ENCODE data around the gene KIRREL3. TPM values are rescaled to one million over a fixed set of nuclear protein-coding genes. Genes with fewer than 3 reads are reported as not detected.
A peak's percentile ranks its signal among the peaks of the same experiment; 100 is the strongest.

Gene KIRREL3
- total and polyA plus RNA-seq, 4 donors: 0.90 TPM; not detected in 3

GRCh38 chr11:126594921-126595367 is 405.6 kb downstream of the KIRREL3 start:
- Histone ChIP-seq H3K9me3 (ENCODE audit: control insufficient read depth, low read length) (peaks cover 1% of the 10 kb centered on the region), H3K36me3 (ENCODE audit: control insufficient read depth in 1 of 2, insufficient read depth in 2 of 2, low read length in 1 of 2) (no peaks in the 10 kb centered on the region), H3K4me3 (ENCODE audit: low read length in 2 of 2) (no peak overlapping the region), H3K27ac (ENCODE audit: low read depth in 1 of 2, low read length in 2 of 2) (no peak overlapping the region), H3K4me1 (ENCODE audit: control insufficient read depth in 1 of 2, insufficient read depth in 2 of 2, low read length in 2 of 2) (no peaks in the 10 kb centered on the region), H3K27me3 (ENCODE audit: control insufficient read depth in 1 of 2, insufficient read depth in 2 of 2, low read length in 1 of 2) (no peaks in the 10 kb centered on the region)
- peak in 1 of 2 donors; percentile 61 for DNase-seq
- intact Hi-C loops (cut with DNase I): no loop called here
- ATAC-seq (ENCODE audit: low FRiP score): no peak
- 79 to 80% methylated on average over 9 of the region's 9 CpGs for WGBS, 2 donors

DNA sequence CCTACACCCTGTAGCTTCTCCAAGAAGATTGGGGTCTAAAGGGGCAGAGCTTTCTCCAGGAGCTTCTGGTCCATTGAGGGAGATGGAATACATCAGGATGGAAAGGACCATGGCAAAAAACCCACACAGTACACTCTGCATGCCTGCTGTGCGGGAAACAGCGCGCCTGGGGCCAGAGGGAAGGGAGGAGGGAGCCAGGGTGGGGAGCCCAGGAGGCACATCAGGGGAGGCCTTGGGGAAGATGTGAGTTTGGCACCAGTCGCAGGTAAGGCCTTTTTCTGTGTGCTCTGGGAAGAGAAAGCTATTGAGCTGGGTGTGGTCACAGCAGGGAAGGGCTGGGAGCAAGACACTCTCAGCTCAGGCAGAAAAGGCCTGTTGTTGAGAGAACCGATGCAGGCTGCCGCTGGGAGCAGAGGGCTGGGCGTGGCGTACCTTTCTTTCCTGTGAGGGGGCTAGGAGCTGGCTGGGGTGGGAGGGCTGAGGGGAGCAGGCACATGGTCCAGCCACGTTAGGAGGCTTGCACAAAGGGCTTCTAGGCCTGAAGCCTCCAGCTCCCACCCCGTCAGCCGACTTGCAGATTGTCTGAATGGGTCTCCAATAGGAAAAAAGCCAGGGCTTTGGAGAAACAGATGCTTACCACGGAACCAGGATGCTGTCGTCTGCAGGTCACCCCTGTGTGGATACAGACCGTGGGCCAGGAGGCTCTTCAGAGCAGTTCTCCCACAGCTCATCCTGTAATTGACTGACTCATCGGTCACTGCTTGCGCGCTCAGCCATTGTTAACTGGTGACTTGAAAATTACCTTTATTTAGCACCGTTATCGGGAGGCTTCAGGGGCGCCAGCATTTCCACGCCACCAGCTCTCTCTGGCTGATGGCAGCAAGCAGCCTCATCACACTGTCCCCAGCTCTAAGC is 407.8 kb downstream of the KIRREL3 start:
- Histone ChIP-seq H3K9me3 (ENCODE audit: control insufficient read depth, low read length) (no peaks in the 10 kb centered on the region), H3K27me3 (ENCODE audit: control insufficient read depth in 1 of 2, insufficient read depth in 2 of 2, low read length in 1 of 2) (no peaks in the 10 kb centered on the region), H3K4me1 (ENCODE audit: control insufficient read depth in 1 of 2, insufficient read depth in 2 of 2, low read length in 2 of 2) (no peaks in the 10 kb centered on the region), H3K36me3 (ENCODE audit: control insufficient read depth in 1 of 2, insufficient read depth in 2 of 2, low read length in 1 of 2) (no peaks in the 10 kb centered on the region), H3K4me3 (ENCODE audit: low read length in 2 of 2) (no peak overlapping the region), H3K27ac (ENCODE audit: low read depth in 1 of 2, low read length in 2 of 2) (no peak overlapping the region)
- ATAC-seq (ENCODE audit: low FRiP score) (no peak), DNase-seq (peak in 1 of 2 donors; percentile 63)
- whole genome bisulfite sequencing, 2 donors: 84% methylated on average over 21 of the region's 21 CpGs
- intact Hi-C loops (cut with DNase I): no loop called here

DNA sequence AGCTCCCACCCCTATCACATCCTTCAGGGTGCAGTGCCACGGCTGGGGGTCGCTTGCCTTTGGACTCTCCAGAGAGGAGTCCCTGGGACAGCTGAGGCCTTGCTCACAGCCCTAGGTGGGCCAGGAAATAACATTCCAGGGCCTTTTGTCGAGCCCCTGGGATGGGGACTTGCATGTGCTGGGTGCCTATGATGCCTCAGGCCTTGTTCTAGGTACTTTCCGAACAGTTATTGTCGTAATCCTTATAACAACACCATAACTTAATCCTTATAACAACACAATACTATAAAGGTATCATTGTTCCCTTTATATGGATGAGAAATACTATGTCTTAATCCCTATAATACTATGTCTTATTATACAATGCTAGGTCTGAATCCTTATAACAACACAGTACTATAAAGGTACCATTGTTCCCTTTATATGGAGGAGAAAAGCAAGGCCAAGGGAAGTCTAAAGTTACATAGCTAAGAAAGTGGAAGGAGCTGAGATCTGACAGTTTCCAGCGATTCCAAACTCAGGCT is 408.5 kb downstream of the KIRREL3 start:
- Histone ChIP-seq H3K27ac (ENCODE audit: low read depth in 1 of 2, low read length in 2 of 2) (no peak overlapping the region), H3K4me3 (ENCODE audit: low read length in 2 of 2) (no peak overlapping the region), H3K36me3 (ENCODE audit: control insufficient read depth in 1 of 2, insufficient read depth in 2 of 2, low read length in 1 of 2) (no peaks in the 10 kb centered on the region), H3K9me3 (ENCODE audit: control insufficient read depth, low read length) (no peaks in the 10 kb centered on the region), H3K4me1 (ENCODE audit: control insufficient read depth in 1 of 2, insufficient read depth in 2 of 2, low read length in 2 of 2) (no peaks in the 10 kb centered on the region), H3K27me3 (ENCODE audit: control insufficient read depth in 1 of 2, insufficient read depth in 2 of 2, low read length in 1 of 2) (no peaks in the 10 kb centered on the region)
- intact Hi-C loops (cut with DNase I): no loop called here
- DNase-seq (peak in 1 of 2 donors; percentile 48), ATAC-seq (ENCODE audit: low FRiP score) (no peak)
- WGBS, 2 donors: 88 to 89% methylated on average over 6 of the region's 6 CpGs

DNA sequence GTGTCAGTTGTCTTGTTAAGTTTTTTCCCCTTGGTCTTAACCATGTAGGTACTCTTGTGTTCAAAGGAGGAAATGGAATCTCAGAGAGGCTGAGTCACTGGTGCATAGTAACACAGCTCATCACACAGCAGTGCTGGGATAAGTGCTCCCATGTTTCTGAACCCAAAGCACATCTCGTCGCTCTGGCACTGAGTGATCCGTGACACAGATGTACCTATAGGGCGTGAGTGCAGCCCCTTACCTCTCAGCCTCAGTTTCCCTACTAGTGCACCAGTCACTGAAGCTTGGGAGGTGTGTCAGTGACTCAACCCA is 411.1 kb downstream of the KIRREL3 start:
- Histone ChIP-seq H3K4me3 (ENCODE audit: low read length in 2 of 2) (no peak overlapping the region), H3K27me3 (ENCODE audit: control insufficient read depth in 1 of 2, insufficient read depth in 2 of 2, low read length in 1 of 2) (no peaks in the 10 kb centered on the region), H3K4me1 (ENCODE audit: control insufficient read depth in 1 of 2, insufficient read depth in 2 of 2, low read length in 2 of 2) (no peaks in the 10 kb centered on the region), H3K9me3 (ENCODE audit: control insufficient read depth, low read length) (no peaks in the 10 kb centered on the region), H3K36me3 (ENCODE audit: control insufficient read depth in 1 of 2, insufficient read depth in 2 of 2, low read length in 1 of 2) (no peaks in the 10 kb centered on the region), H3K27ac (ENCODE audit: low read depth in 1 of 2, low read length in 2 of 2) (no peak overlapping the region)
- ATAC-seq (ENCODE audit: low FRiP score) (no peak), DNase-seq (no peak)
- intact Hi-C loops (cut with DNase I): no loop called here
- WGBS, 2 donors: 91 to 94% methylated on average over 4 of the region's 4 CpGs

GRCh38 chr11:126588630-126589491 is 411.7 kb downstream of the KIRREL3 start:
- H3K9me3 ChIP-seq (ENCODE audit: control insufficient read depth, low read length): no peaks in the 10 kb centered on the region
- no peak overlapping the region for H3K27ac ChIP-seq (ENCODE audit: low read depth in 1 of 2, low read length in 2 of 2)
- no peaks in the 10 kb centered on the region for H3K27me3 ChIP-seq (ENCODE audit: control insufficient read depth in 1 of 2, insufficient read depth in 2 of 2, low read length in 1 of 2)
- WGBS, 2 donors: 48 to 64% methylated on average over 16 of the region's 16 CpGs
- H3K4me1 ChIP-seq (ENCODE audit: control insufficient read depth in 1 of 2, insufficient read depth in 2 of 2, low read length in 2 of 2): no peaks in the 10 kb centered on the region
- no peak for DNase-seq
- H3K4me3 ChIP-seq (ENCODE audit: low read length in 2 of 2): no peak overlapping the region
- intact Hi-C loops (cut with DNase I): no loop called here
- no peaks in the 10 kb centered on the region for H3K36me3 ChIP-seq (ENCODE audit: control insufficient read depth in 1 of 2, insufficient read depth in 2 of 2, low read length in 1 of 2)
- no peak for ATAC-seq (ENCODE audit: low FRiP score)

- Histone ChIP-seq H3K36me3 (ENCODE audit: control insufficient read depth in 1 of 2, insufficient read depth in 2 of 2, low read length in 1 of 2) (no peaks in the 10 kb centered on the region), H3K4me1 (ENCODE audit: control insufficient read depth in 1 of 2, insufficient read depth in 2 of 2, low read length in 2 of 2) (no peaks in the 10 kb centered on the region), H3K27me3 (ENCODE audit: control insufficient read depth in 1 of 2, insufficient read depth in 2 of 2, low read length in 1 of 2) (no peaks in the 10 kb centered on the region), H3K27ac (ENCODE audit: low read depth in 1 of 2, low read length in 2 of 2) (no peak overlapping the region), H3K9me3 (ENCODE audit: control insufficient read depth, low read length) (no peaks in the 10 kb centered on the region), H3K4me3 (ENCODE audit: low read length in 2 of 2) (no peak overlapping the region)
- DNase-seq (no peak), ATAC-seq (ENCODE audit: low FRiP score) (no peak)
- 48 to 51% methylated on average over 4 of the region's 4 CpGs for WGBS, 2 donors
- intact Hi-C loops (cut with DNase I): no loop called here
Measured at GRCh38 chr11:126587541-126587940, 413.0 kb downstream of the KIRREL3 start.

DNA sequence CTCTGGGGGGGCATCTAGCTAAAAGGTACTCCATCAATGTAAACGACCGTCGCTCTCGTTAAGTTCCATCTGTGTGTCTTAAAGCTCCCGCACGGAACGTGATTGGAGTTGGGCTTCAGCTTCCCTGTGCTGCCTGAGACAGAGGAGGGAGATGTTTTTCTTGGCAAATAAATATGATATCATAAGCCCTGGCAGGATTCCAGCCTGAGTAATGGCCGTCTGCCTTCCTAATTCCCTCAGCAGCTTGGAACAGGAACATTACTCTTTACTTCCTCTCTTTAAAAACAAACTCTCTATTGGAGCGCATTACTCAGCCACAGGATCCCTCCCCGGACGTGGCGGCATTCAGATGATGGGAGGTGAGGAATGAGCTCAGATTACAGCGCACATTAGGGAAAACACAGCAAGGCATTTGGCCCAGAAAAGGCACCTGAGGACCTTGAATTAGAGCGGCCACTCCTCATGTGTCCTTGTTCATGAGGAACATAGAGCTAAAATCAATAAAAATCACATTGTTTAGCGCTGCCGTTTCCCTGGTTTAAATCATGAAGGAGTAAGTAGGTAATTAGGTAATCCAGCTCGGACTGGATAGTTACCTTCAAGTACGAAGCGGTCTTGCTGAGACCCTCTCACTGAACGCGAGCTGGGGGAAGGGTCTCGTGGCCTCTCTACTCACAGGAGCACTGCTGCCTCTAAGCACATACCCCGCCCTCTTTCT is 414.6 kb downstream of the KIRREL3 start:
- WGBS, 2 donors: 6 to 9% methylated on average over 23 of the region's 23 CpGs
- Histone ChIP-seq H3K4me3 (ENCODE audit: low read length in 2 of 2) (no peak overlapping the region), H3K27me3 (ENCODE audit: control insufficient read depth in 1 of 2, insufficient read depth in 2 of 2, low read length in 1 of 2) (no peaks in the 10 kb centered on the region), H3K36me3 (ENCODE audit: control insufficient read depth in 1 of 2, insufficient read depth in 2 of 2, low read length in 1 of 2) (no peaks in the 10 kb centered on the region), H3K4me1 (ENCODE audit: control insufficient read depth in 1 of 2, insufficient read depth in 2 of 2, low read length in 2 of 2) (no peaks in the 10 kb centered on the region), H3K9me3 (ENCODE audit: control insufficient read depth, low read length) (no peaks in the 10 kb centered on the region), H3K27ac (ENCODE audit: low read depth in 1 of 2, low read length in 2 of 2) (no peak overlapping the region)
- ATAC-seq (ENCODE audit: low FRiP score) (peak; percentile 75), DNase-seq (peak in 1 of 2 donors; percentile 72)
- intact Hi-C loops (cut with DNase I): no loop called here

DNA sequence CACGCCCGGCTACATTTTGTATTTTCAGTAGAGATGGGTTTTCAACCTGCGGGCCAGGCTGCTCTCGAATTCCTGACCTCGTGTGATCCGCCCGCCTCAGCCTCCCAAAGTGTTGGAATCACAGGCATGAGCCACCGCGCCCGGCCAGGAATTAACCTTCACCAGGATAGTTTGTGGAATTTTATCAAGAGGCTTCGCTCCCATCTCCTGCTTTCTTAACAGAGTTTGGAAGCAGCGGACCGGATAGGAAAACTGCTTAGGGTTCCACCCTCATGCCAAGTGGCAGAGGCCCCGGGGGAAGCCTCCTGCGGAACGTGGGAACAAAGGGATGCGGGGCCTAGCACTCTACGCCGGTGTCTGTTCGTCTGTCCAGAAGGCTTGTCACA is 415.2 kb downstream of the KIRREL3 start:
- H3K27ac ChIP-seq (ENCODE audit: low read depth in 1 of 2, low read length in 2 of 2): no peak overlapping the region

More for the DNA sequence above, 415.2 kb downstream of the KIRREL3 start:
- no peak for DNase-seq
- no peaks in the 10 kb centered on the region for H3K27me3 ChIP-seq (ENCODE audit: control insufficient read depth in 1 of 2, insufficient read depth in 2 of 2, low read length in 1 of 2)
- H3K4me1 ChIP-seq (ENCODE audit: control insufficient read depth in 1 of 2, insufficient read depth in 2 of 2, low read length in 2 of 2): no peaks in the 10 kb centered on the region
- no peaks in the 10 kb centered on the region for H3K9me3 ChIP-seq (ENCODE audit: control insufficient read depth, low read length)
- no peaks in the 10 kb centered on the region for H3K36me3 ChIP-seq (ENCODE audit: control insufficient read depth in 1 of 2, insufficient read depth in 2 of 2, low read length in 1 of 2)
- intact Hi-C loops (cut with DNase I): no loop called here
- no peak for ATAC-seq (ENCODE audit: low FRiP score)
- 40 to 44% methylated on average over 20 of the region's 20 CpGs for WGBS, 2 donors
- no peak overlapping the region for H3K4me3 ChIP-seq (ENCODE audit: low read length in 2 of 2)
